ENCODE data around the gene TIMP2. TPM values are rescaled to one million over a fixed set of nuclear protein-coding genes. Genes with fewer than 3 reads are reported as not detected.

Gene TIMP2
- total and polyA plus RNA-seq, 2 experiments from 2014 or later = 10.6 to 22.5 TPM

GRCh38 chr17:78826421-78826820, 98.8 kb downstream of the TIMP2 start:
- Histone ChIP-seq H3K27me3 (ENCODE audit: insufficient read depth) (no peaks in the 10 kb centered on the region), H3K4me3 (no peak overlapping the region), H3K4me1 (ENCODE audit: insufficient read depth) (no peaks in the 10 kb centered on the region), H3K9me2 (ENCODE audit: insufficient read depth) (no peaks in the 10 kb centered on the region), H3F3A (replicated peaks; ENCODE audit: low read depth) (no peaks in the 10 kb centered on the region), H4K20me1 (replicated peaks; ENCODE audit: insufficient read depth) (peaks cover 52% of the 10 kb centered on the region), H3K4me2 (no peak overlapping the region), H3K79me2 (replicated peaks; ENCODE audit: insufficient read depth) (peaks cover 38% of the 10 kb centered on the region), H2AFZ (no peak overlapping the region), H3K27ac (ENCODE audit: low read depth) (0 out of 2 replicates have a peak overlapping the region, but pooled peaks have one; percentile 50), H3K36me3 (ENCODE audit: insufficient read depth) (peaks cover 48% of the 10 kb centered on the region)
- Mint-ChIP-seq H3K9me3 (no peaks in the 10 kb centered on the region; the same call in 2 of the 3 replicates), H3K27me3 (ENCODE audit: insufficient read depth, low read depth, poor library complexity) (peaks cover 1% of the 10 kb centered on the region), H3K27ac (no peak overlapping the region), H3K4me1 (no peaks in the 10 kb centered on the region), H3K36me3 (ENCODE audit: low read depth) (peaks cover 87% of the 10 kb centered on the region), H3K4me3 (no peak overlapping the region)
- ATAC-seq (no peak), DNase-seq (ENCODE audit: low spot score) (no peak)
- TF ChIP-seq CREB1 (CRISPR knock-in tag; IDR thresholded peaks at IDR 0.05; ENCODE audit: low read depth) (no peak), NANOG (IDR thresholded peaks at IDR 0.05; ENCODE audit: borderline replicate concordance) (no peak), ZNF114 (CRISPR knock-in tag; IDR thresholded peaks at IDR 0.05) (no peak), EZH2 (IDR thresholded peaks at IDR 0.05; ENCODE audit: low read depth, unreplicated experiment) (no peak), REST (IDR thresholded peaks at IDR 0.05; ENCODE audit: unreplicated experiment) (no peak), ZNF331 (CRISPR knock-in tag; IDR thresholded peaks at IDR 0.05; ENCODE audit: low read depth) (no peak), ZNF462 (CRISPR knock-in tag; IDR thresholded peaks at IDR 0.05) (no peak), JUNB (IDR thresholded peaks at IDR 0.05; ENCODE audit: unreplicated experiment) (no peak), POLR2AphosphoS5 (IDR thresholded peaks at IDR 0.05; ENCODE audit: low read depth) (no peak), ETS1 (IDR thresholded peaks at IDR 0.05) (no peak), STAT1 (IDR thresholded peaks at IDR 0.05; ENCODE audit: unreplicated experiment) (no peak), EZH2phosphoT487 (IDR thresholded peaks at IDR 0.05; ENCODE audit: unreplicated experiment) (no peak), CTCF (conservative IDR thresholded peaks at IDR 0.05; ENCODE audit: low read depth in 2 of 2) (no peak)

All from GM23338 (cell line).